Gastroesophageal sphincter (tissue), 4 donors: Measurements from ENCODE around the gene HRH3. TPM values are rescaled to one million over a fixed set of nuclear protein-coding genes. Genes with fewer than 3 reads are reported as not detected.

Source experiments
- ATAC-seq: fragments of 150-250 bp; one replicate; pipeline ENCODE4 v1.9.1; 2016; ENCODE audit warnings: mild to moderate bottlenecking, moderate library complexity
- H3K27ac ChIP-seq, 4 donors: fragments of 200-600 bp; sonication (generic) in 3 of 4; 1 replicate in 3 of 4; 2 replicates in 1 of 4; pipeline ENCODE4 v1.5.1; 2016 to 2019
- H3K27me3 ChIP-seq: fragments of 200-600 bp; sonication (generic); one replicate; pipeline ENCODE4 v1.5.1; 2019
- H3K36me3 ChIP-seq, 2 donors: fragments of 200-600 bp; sonication (generic); one replicate each; pipeline ENCODE4 v1.5.1; 2019; ENCODE audit warnings: control low read depth in 1 of 2
- H3K4me1 ChIP-seq, 3 donors: fragments of 200-600 bp; sonication (generic); 1 replicate in 2 of 3; 2 replicates in 1 of 3; pipeline ENCODE4 v1.5.1; 2016 to 2019; ENCODE audit warnings: control low read depth in 2 of 3
- H3K4me3 ChIP-seq, 2 donors: fragments of 200-600 bp; sonication (generic); one replicate each; pipeline ENCODE4 v1.5.1; 2019; ENCODE audit warnings: mild to moderate bottlenecking in 1 of 2, moderate library complexity in 1 of 2
- H3K9me3 ChIP-seq, 3 donors: fragments of 200-600 bp; sonication (generic); one replicate each; pipeline ENCODE4 v1.5.1; 2017 to 2019; ENCODE audit warnings: control low read depth in 2 of 3
- EP300 ChIP-seq: sonication (generic); formaldehyde crosslinking; IDR thresholded peaks from one replicate; pipeline ENCODE4 v1.6.1; 2017; ENCODE audit warnings: antibody characterized with exemption, mild to moderate bottlenecking
- POLR2A ChIP-seq, 2 donors: fragments of 450-650 bp; IDR thresholded peaks; one replicate each; pipeline ENCODE4 v1.6.1; 2017; ENCODE audit warnings: antibody characterized with exemption in 2 of 2, mild to moderate bottlenecking in 2 of 2, moderate library complexity in 1 of 2
- POLR2AphosphoS5 ChIP-seq: sonication (generic); formaldehyde crosslinking; IDR thresholded peaks from one replicate; pipeline ENCODE4 v1.6.1; 2017; ENCODE audit warnings: antibody characterized with exemption
- WGBS, 2 donors: methylation state at CpG; one replicate each; pipeline ENCODE4 v1.1.5; 2018; ENCODE audit warnings: low coverage in 1 of 2; 5-methylcytosine and 5-hydroxymethylcytosine counted together
- total RNA-seq, 4 donors: library from RNA; depleted of rRNA; stranded (reverse); fragments of >200 nt; gene quantifications; one replicate each; pipeline ENCODE4 v1.1.0, GENCODE V29; 2016
- TF ChIP-seq, protein P1 (sequence below), 4 experiments: fragments of 200-600 bp in 2 of 4; fragments of 450-650 bp in 2 of 4; sonication (generic) in 1 of 4; IDR thresholded peaks; one replicate each; pipeline ENCODE4 v1.5.1; 2017 to 2019; ENCODE audit warnings: antibody characterized with exemption in 4 of 4, mild to moderate bottlenecking in 2 of 4, moderate library complexity in 2 of 4

The HRH3 gene
- total RNA-seq, 4 donors from 2014 or later = not detected

DNA sequence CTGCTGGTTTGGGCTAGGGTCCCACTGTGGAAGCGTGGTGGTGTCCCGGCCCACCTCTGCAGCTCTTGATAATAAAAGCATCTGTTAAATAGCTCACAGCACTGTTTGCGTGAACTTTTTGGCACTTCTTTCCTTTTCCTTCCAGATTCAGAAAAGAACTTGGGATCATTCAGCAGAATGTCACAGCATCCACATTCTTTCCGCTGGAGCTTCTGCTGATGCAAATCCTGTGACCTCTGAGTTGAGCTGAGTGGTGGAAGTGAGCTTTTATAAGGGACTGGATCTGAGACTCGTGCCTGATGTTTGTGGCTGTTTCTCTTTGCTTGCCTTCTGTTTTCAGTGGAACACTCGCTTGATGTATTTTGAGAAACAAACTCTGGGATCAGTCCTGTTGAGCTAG, 22.1 kb upstream of the HRH3 start:
- H3K27me3 ChIP-seq = no peaks in the 10 kb centered on the region
- no peaks in the 10 kb centered on the region for H3K9me3 ChIP-seq
- H3K36me3 ChIP-seq = peaks cover 0 to 15% of the 10 kb centered on the region in 2 donors
- H3K4me1 ChIP-seq = peaks cover 0 to 64% (median 19%) of the 10 kb centered on the region in 3 donors
- peak overlapping the region in 2 of 4 donors; percentile 10 to 49 for H3K27ac ChIP-seq
- TF ChIP-seq EP300 = no peak
- no peak for TF ChIP-seq POLR2AphosphoS5
- TF ChIP-seq POLR2A (IDR thresholded peaks at IDR 0.05) = no peak
- TF ChIP-seq, protein P1, sequence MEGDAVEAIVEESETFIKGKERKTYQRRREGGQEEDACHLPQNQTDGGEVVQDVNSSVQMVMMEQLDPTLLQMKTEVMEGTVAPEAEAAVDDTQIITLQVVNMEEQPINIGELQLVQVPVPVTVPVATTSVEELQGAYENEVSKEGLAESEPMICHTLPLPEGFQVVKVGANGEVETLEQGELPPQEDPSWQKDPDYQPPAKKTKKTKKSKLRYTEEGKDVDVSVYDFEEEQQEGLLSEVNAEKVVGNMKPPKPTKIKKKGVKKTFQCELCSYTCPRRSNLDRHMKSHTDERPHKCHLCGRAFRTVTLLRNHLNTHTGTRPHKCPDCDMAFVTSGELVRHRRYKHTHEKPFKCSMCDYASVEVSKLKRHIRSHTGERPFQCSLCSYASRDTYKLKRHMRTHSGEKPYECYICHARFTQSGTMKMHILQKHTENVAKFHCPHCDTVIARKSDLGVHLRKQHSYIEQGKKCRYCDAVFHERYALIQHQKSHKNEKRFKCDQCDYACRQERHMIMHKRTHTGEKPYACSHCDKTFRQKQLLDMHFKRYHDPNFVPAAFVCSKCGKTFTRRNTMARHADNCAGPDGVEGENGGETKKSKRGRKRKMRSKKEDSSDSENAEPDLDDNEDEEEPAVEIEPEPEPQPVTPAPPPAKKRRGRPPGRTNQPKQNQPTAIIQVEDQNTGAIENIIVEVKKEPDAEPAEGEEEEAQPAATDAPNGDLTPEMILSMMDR (IDR thresholded peaks at IDR 0.05) = no peak
- WGBS, 2 donors = 56 to 61% methylated on average over 5 to 6 of the region's 6 CpGs
- ATAC-seq = no peak
- H3K4me3 ChIP-seq = no peak overlapping the region

DNA sequence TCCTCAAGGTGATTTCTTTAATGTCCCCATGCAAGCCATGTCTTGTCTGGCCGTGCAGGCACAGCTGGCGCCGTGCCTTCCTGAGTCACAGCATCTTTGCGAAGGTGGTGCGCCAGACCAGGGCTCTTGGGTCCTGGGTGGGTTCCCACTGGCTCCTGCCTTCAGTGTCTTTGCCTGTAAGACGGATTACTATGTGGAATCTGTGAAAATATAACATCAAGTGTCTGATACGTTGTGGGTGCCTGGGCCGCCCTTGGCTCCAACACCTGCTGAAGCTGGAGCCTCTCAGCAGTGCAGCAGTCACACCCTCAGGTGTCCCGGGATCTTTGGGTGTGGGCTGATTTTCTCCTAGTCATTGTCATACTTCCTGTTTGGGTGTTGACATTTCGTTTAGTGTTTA, 21.4 kb upstream of the HRH3 start:
- peaks cover 0 to 15% of the 10 kb centered on the region in 2 donors for H3K36me3 ChIP-seq
- TF ChIP-seq POLR2A (IDR thresholded peaks at IDR 0.05) (no peak), POLR2AphosphoS5 (no peak), EP300 (no peak)
- TF ChIP-seq, protein P1 (IDR thresholded peaks at IDR 0.05) = no peak
- no peak overlapping the region for H3K27ac ChIP-seq
- H3K4me1 ChIP-seq = peaks cover 0 to 58% (median 16%) of the 10 kb centered on the region in 3 donors
- no peaks in the 10 kb centered on the region for H3K27me3 ChIP-seq
- 64 to 87% methylated on average over 2 to 10 of the region's 10 CpGs for WGBS, 2 donors
- no peak overlapping the region for H3K4me3 ChIP-seq
- ATAC-seq = no peak
- no peaks in the 10 kb centered on the region for H3K9me3 ChIP-seq

DNA sequence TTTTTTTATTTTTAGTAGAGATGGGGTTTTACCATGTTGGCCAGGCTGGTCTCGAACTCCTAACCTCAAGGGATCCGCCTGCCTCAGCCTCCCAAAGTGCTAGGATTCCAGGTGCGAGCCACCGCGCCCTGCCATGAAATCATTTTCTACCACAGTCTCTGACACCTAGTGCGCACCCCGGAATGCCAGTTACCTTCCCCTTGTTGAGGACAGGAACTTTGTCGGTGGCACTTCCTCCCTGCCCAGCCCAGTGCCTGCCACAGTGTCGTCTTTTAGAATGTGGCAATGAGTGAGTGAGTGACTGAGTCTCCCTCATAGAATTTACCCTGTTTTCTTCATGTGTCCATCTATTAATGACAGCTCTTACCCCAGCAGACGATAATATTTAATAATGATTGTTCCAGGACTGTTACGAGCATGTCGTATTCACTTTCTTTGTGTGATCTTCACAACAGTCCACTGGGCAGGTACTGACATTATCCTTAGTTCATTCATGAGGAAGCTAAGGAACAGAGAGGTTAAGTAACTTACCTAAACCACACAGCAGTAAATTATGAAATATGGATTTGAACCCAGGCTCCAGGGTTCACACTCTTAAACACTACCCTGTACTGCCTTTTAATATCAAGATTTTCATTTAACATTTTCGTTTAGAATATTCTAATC, 20.1 kb upstream of the HRH3 start:
- TF ChIP-seq POLR2AphosphoS5 (no peak), POLR2A (IDR thresholded peaks at IDR 0.05) (no peak), EP300 (no peak)
- TF ChIP-seq, protein P1 (IDR thresholded peaks at IDR 0.05) = no peak
- no peak for ATAC-seq
- H3K27ac ChIP-seq = no peak overlapping the region
- H3K27me3 ChIP-seq = no peaks in the 10 kb centered on the region
- no peak overlapping the region for H3K4me3 ChIP-seq
- WGBS, 2 donors = 86 to 89% methylated on average over 6 to 9 of the region's 13 CpGs
- H3K36me3 ChIP-seq = peaks cover 0 to 15% of the 10 kb centered on the region in 2 donors
- H3K4me1 ChIP-seq = peaks cover 0 to 55% (median 16%) of the 10 kb centered on the region in 3 donors
- H3K9me3 ChIP-seq = no peaks in the 10 kb centered on the region

DNA sequence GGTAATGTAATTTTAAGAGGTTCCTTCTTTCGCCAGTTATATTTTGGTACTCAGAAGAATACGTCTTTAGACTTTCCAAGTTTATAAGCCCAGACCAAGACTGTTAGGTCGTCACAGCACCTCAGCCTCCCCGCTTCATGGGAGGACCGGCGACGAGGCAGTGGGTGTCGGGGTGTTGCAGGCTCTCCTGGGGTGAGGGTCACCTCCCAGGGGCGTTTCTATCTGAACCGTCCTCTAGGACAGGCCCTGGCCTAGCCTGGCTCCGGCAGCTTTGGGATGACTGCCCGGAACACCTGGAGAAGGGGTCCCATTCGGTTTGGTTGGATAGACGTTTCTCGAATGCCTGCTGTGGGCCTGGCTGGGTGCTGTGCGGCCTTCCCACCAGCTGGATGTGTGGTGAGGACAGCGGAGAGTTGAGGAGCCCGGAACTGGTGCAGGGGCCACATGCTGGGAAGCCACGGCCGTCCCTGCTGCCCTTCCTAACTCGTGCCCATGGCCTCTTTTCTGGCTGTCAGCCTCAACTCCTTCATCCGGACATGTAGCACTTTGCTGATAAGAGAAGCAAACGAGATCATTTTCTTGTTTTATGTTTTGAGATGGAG, 19.3 kb upstream of the HRH3 start:
- H3K4me3 ChIP-seq = peak overlapping the region; percentile 93 to 96
- no peak for ATAC-seq
- TF ChIP-seq EP300 = no peak
- TF ChIP-seq, protein P1 (IDR thresholded peaks at IDR 0.05) = no peak
- no peak for TF ChIP-seq POLR2A (IDR thresholded peaks at IDR 0.05)
- TF ChIP-seq POLR2AphosphoS5 = no peak
- H3K36me3 ChIP-seq = peaks cover 0 to 12% of the 10 kb centered on the region in 2 donors
- peaks cover 3% of the 10 kb centered on the region for H3K27me3 ChIP-seq
- H3K27ac ChIP-seq = peak overlapping the region in 3 of 4 donors; percentile 85 to 87 (median 86)
- H3K4me1 ChIP-seq = peaks cover 0 to 49% (median 16%) of the 10 kb centered on the region in 3 donors
- H3K9me3 ChIP-seq = no peaks in the 10 kb centered on the region
- WGBS, 2 donors = 14 to 21% methylated on average over 1 to 16 of the region's 23 CpGs
